ENCODE results near the gene ARFGAP3.

- TF ChIP-seq CTCF (IDR thresholded peaks at IDR 0.05 in 8 of 11, conservative IDR thresholded peaks at IDR 0.05 in 3 of 11) (no peak), POLR2AphosphoS5 (IDR thresholded peaks at IDR 0.05) (no peak), POLR2A (IDR thresholded peaks at IDR 0.05) (no peak)
Measured at GRCh38 chr22:42808521-42808920, 48.6 kb downstream of the ARFGAP3 start.
